Tibial artery (tissue), 4 donors: Measurements from ENCODE around the gene RIC3.

Experiments
- DNase-seq, 2 donors: peaks; one replicate each; pipeline ENCODE4 v3.0.0-alpha.2; 2019
- H3K27ac ChIP-seq, 2 donors: fragments of 200-600 bp; sonication (generic) in 1 of 2; 1 replicate in 1 of 2; 2 replicates in 1 of 2; pipeline ENCODE4 v1.5.1; 2018 to 2019; ENCODE audit warnings: mild to moderate bottlenecking in 1 of 2
- H3K27me3 ChIP-seq, 2 donors: fragments of 200-600 bp; sonication (generic) in 1 of 2; one replicate each; pipeline versions ENCODE4 v1.5.1 to v1.6.0; 2016 to 2019
- H3K36me3 ChIP-seq, 3 donors: fragments of 200-600 bp; sonication (generic) in 2 of 3; one replicate each; pipeline ENCODE4 v1.5.1; 2016 to 2019; ENCODE audit warnings: mild to moderate bottlenecking in 2 of 3
- H3K4me1 ChIP-seq, 4 donors: fragments of 200-600 bp; sonication (generic) in 2 of 4; 1 replicate in 3 of 4; 2 replicates in 1 of 4; pipeline ENCODE4 v1.5.1; 2016 to 2019
- H3K4me3 ChIP-seq, 2 donors: fragments of 200-600 bp; sonication (generic) in 1 of 2; 1 replicate in 1 of 2; 2 replicates in 1 of 2; pipeline ENCODE4 v1.5.1; 2018 to 2019; ENCODE audit warnings: mild to moderate bottlenecking in 2 of 2
- H3K9me3 ChIP-seq, 3 donors: fragments of 200-600 bp; sonication (generic) in 1 of 3; one replicate each; pipeline ENCODE4 v1.5.1; 2016 to 2019
- intact Hi-C: fragments of 100-400 bp; cut with DNase I; formaldehyde crosslinking; loops from one replicate; pipeline ENCODE4 v1.15.0; 2023; ENCODE audit warnings: low total_unique reads
- TF ChIP-seq, protein P1 (sequence below), 2 experiments: fragments of 200-600 bp in 1 of 2; fragments of 450-650 bp in 1 of 2; IDR thresholded peaks; one replicate each; pipeline ENCODE4 v1.5.1; 2017 to 2019; ENCODE audit warnings: antibody characterized with exemption in 2 of 2, mild to moderate bottlenecking in 1 of 2, moderate library complexity in 1 of 2

The RIC3 gene

DNA sequence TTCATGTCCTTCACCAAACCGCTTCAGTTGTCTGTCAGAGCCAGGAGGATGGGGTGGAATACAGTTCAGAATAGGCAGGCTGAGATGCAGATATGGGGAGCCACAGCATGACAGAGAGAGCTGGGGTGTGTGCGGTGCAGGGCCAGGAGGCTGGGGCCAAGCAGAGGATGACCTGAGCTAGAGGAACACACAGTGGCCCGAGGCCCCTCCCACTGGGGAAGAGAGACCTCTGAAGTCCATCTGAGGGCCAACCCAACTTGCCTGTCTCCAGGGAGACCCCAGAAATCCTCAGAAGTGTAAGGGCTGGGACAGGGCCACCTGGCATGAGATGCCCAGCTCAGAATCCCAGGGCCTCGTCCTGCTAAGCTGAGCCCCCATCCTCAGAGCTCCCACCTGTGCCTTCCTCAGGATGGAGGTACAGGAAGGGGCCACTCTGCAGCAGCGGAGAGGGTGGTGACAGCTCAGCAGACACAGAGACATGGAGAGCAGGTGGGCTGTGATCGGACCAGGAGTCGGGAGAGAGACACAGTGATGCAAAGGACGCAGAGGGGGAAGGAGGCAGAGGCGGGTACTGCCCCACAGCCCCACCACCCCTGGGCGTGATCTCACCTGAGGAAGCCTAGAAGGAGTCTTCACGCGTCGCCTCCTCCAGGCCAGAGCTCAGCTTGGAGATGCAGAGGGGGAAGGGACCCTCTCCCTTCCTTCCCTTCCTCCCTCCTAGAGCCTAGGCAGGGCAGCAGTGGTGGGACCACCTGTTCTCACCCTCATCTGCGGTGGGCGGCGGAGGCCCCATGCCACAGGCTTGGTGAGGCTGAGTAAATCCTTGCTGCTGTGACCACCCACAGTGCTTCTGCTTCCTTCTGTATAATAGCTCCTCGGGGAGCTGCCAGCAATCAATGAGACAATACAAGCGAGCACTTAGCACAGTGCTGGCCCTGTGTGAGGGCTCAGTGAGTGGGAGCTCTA, 96.9 kb downstream of the RIC3 start:
- H3K4me1 ChIP-seq: peaks cover 0 to 16% (median 9%) of the 10 kb centered on the region in 4 donors
- TF ChIP-seq, protein P1, sequence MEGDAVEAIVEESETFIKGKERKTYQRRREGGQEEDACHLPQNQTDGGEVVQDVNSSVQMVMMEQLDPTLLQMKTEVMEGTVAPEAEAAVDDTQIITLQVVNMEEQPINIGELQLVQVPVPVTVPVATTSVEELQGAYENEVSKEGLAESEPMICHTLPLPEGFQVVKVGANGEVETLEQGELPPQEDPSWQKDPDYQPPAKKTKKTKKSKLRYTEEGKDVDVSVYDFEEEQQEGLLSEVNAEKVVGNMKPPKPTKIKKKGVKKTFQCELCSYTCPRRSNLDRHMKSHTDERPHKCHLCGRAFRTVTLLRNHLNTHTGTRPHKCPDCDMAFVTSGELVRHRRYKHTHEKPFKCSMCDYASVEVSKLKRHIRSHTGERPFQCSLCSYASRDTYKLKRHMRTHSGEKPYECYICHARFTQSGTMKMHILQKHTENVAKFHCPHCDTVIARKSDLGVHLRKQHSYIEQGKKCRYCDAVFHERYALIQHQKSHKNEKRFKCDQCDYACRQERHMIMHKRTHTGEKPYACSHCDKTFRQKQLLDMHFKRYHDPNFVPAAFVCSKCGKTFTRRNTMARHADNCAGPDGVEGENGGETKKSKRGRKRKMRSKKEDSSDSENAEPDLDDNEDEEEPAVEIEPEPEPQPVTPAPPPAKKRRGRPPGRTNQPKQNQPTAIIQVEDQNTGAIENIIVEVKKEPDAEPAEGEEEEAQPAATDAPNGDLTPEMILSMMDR (IDR thresholded peaks at IDR 0.05): no peak
- H3K27me3 ChIP-seq: no peaks in the 10 kb centered on the region
- DNase-seq: peak; percentile 16 to 52
- intact Hi-C loops: no loop called here
- H3K9me3 ChIP-seq: no peaks in the 10 kb centered on the region
- H3K36me3 ChIP-seq: no peaks in the 10 kb centered on the region
- no peak overlapping the region for H3K4me3 ChIP-seq
- no peak overlapping the region for H3K27ac ChIP-seq

DNA sequence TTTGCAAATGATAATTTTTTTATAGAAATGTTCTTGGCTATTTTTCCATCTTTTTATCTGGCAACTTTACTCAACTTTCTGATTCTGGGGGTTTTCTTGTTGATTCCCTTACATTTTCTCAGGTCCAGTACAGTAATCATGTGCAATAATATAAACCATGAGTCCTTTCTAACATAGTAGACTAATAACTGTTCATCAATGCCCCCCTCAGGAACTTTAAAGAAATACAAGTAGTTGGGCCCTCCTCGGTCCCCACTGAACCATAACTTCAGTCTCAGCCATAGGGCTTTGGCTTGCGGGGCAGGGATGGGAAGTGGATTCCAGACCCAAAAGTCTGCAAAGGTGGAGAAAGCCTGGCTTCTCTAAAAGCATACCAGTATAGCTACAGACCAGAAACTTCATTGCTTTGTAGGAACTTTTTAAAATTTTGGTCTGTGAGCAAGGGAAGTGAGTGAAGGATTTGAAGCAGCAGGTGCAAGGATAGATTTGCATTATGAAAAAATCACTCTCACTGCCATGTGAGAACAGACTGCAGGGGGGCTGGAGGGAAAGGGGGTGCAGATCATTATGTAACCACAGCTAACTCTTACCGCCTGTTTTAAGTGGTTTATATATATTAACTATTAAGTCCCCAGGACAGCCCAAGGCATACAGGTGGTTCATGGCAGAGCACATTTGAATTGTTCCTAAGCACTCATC, 98.3 kb downstream of the RIC3 start:
- intact Hi-C loops: no loop called here
- no peak overlapping the region for H3K27ac ChIP-seq
- no peak overlapping the region for H3K4me3 ChIP-seq
- TF ChIP-seq, protein P1 (IDR thresholded peaks at IDR 0.05): peak in 1 of 2 experiments; percentile 10
- H3K4me1 ChIP-seq: peaks cover 0 to 16% (median 9%) of the 10 kb centered on the region in 4 donors
- no peaks in the 10 kb centered on the region for H3K27me3 ChIP-seq
- no peaks in the 10 kb centered on the region for H3K36me3 ChIP-seq
- peak in 1 of 2 donors; percentile 20 for DNase-seq
- H3K9me3 ChIP-seq: no peaks in the 10 kb centered on the region

DNA sequence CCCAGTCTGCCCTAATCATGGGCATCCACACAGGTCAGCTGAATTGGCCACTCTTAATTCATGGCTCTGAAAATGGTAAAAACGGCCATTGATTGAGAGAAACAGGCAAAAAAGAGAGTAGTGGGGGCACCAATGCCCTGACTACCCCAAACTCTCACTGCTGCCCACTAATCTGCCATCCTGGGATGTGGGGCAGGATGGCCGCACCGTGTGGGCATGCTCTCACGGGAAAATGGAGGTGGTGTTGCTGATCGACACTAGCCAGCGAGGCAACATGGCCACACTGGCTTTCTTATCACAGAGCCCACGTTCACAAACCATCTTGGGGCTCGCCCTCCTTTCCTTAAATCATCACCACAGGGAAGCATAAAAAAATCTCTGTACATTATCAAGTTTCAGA, 99.1 kb downstream of the RIC3 start:
- H3K27ac ChIP-seq: no peak overlapping the region
- H3K36me3 ChIP-seq: no peaks in the 10 kb centered on the region
- H3K9me3 ChIP-seq: no peaks in the 10 kb centered on the region
- H3K4me3 ChIP-seq: no peak overlapping the region
- H3K4me1 ChIP-seq: peaks cover 0 to 16% (median 9%) of the 10 kb centered on the region in 4 donors
- DNase-seq: peak in 1 of 2 donors; percentile 15
- intact Hi-C loops: no loop called here
- TF ChIP-seq, protein P1 (IDR thresholded peaks at IDR 0.05): no peak
- H3K27me3 ChIP-seq: no peaks in the 10 kb centered on the region

DNA sequence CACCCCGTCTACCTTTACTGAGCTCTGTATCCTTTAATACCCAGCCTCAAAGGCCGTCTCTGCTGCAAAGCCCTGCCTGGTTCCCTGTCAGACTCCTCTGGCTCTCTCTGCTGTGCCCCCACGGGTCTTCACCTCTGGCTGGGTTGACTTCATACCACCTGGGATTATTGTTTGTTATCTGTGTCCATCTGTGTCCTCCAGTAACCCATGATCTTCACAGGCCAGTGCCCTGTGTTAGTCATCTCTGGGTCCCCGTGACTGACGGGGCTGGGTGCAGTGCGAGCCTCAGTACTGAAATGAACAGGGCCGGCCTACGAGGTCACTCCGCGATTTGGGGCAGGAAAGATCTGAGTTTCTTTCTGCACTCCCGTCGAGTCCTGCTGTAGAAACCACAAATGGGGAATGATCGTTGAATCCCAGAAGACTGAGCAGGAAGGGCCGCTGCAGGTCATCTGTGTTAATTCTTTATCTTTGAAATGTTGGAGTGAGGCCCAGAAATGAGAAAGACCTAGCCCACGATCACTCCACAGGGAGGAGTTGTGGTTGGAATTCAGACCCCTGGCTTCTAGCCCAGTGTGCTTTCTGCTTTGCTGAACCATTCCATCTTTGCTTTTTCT, 100.1 kb downstream of the RIC3 start:
- H3K4me1 ChIP-seq: peaks cover 0 to 22% (median 15%) of the 10 kb centered on the region in 4 donors

More for the DNA sequence above, 100.1 kb downstream of the RIC3 start:
- Histone ChIP-seq H3K27ac (no peak overlapping the region), H3K27me3 (no peaks in the 10 kb centered on the region), H3K4me3 (peak overlapping the region in 1 of 2 donors; percentile 4), H3K36me3 (no peaks in the 10 kb centered on the region), H3K9me3 (no peaks in the 10 kb centered on the region)
- DNase-seq: peak; percentile 78 to 83
- intact Hi-C loops: no loop called here
- TF ChIP-seq, protein P1 (IDR thresholded peaks at IDR 0.05): no peak
